ENCODE data around the gene CENPF. TPM values are rescaled to one million over a fixed set of nuclear protein-coding genes. Genes with fewer than 3 reads are reported as not detected.

Gene CENPF
- total and polyA plus RNA-seq, 4 donors, result 1.2 to 9.7 (median 1.9) TPM

DNA sequence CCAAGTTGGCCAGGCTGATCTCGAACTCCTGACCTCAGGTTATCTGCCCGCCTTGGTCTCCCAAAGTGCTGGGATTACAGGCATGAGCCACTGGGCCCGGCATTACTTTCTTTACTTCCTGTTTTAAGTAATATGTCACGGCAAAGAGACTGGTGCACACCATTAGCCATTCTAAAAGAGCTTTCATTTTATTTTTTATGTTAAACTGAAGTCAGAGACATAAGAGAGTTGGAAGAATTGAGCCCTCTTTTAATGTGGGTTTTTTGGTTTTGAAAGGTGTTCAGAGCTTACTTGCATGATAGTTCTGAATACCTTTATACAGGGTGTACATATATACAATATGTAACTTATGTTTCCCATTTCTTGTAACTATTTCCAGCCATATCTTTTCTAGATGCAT, 14.3 kb downstream of the CENPF start:
- TF ChIP-seq, protein P1, sequence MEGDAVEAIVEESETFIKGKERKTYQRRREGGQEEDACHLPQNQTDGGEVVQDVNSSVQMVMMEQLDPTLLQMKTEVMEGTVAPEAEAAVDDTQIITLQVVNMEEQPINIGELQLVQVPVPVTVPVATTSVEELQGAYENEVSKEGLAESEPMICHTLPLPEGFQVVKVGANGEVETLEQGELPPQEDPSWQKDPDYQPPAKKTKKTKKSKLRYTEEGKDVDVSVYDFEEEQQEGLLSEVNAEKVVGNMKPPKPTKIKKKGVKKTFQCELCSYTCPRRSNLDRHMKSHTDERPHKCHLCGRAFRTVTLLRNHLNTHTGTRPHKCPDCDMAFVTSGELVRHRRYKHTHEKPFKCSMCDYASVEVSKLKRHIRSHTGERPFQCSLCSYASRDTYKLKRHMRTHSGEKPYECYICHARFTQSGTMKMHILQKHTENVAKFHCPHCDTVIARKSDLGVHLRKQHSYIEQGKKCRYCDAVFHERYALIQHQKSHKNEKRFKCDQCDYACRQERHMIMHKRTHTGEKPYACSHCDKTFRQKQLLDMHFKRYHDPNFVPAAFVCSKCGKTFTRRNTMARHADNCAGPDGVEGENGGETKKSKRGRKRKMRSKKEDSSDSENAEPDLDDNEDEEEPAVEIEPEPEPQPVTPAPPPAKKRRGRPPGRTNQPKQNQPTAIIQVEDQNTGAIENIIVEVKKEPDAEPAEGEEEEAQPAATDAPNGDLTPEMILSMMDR (IDR thresholded peaks at IDR 0.05; ENCODE audit: control extremely low read depth, extremely low read depth), result no peak
- ATAC-seq (ENCODE audit: insufficient read depth, low FRiP score), result no peak
- no peak overlapping the region for H3K9ac ChIP-seq (ENCODE audit: insufficient read depth in 1 of 2, low read length in 2 of 2)
- H3K9me3 ChIP-seq (ENCODE audit: control insufficient read depth in 4 of 4, insufficient read depth in 3 of 4, low read length in 3 of 4), result no peaks in the 10 kb centered on the region
- H3K36me3 ChIP-seq (ENCODE audit: control insufficient read depth in 4 of 4, insufficient read depth in 4 of 4, low read length in 4 of 4), result peaks cover 0 to 22% (median 7%) of the 10 kb centered on the region in 4 donors
- no peaks in the 10 kb centered on the region for H3K27me3 ChIP-seq (ENCODE audit: control insufficient read depth in 3 of 3, insufficient read depth in 3 of 3, low read length in 2 of 3)
- peaks cover 0 to 13% (median 0%) of the 10 kb centered on the region in 5 donors for H3K4me1 ChIP-seq (ENCODE audit: control insufficient read depth in 5 of 5, insufficient read depth in 5 of 5, low read length in 5 of 5)
- DNase-seq, result no peak
- no peak overlapping the region for H3K27ac ChIP-seq (ENCODE audit: low read depth in 1 of 2, low read length in 1 of 2)
- 88 to 91% methylated on average over 4 of the region's 4 CpGs for WGBS, 2 donors
- H3K4me3 ChIP-seq, result no peak overlapping the region

DNA sequence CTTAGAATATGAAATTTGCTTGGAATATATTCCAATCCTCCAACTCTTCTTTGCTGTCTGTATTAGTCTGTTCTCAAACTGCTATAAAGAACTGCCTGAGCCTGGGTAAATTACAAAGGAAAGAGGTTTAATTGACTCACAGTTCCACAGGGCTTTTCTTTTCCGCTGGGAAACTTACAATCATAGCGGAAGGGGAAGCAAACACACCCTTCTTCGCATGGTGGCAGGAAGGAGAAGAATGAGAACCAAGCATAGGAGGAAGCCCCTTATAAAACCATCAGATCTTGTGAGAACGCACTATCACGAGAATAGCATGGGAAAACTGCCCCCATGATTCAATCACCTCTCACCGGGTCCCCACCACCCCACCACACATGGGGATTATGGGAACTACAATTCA, 14.8 kb downstream of the CENPF start:
- Histone ChIP-seq H3K36me3 (ENCODE audit: control insufficient read depth in 4 of 4, insufficient read depth in 4 of 4, low read length in 4 of 4) (peaks cover 0 to 22% (median 7%) of the 10 kb centered on the region in 4 donors), H3K27ac (ENCODE audit: low read depth in 1 of 2, low read length in 1 of 2) (peak overlapping the region in 1 of 2 donors; percentile 60), H3K4me1 (ENCODE audit: control insufficient read depth in 5 of 5, insufficient read depth in 5 of 5, low read length in 5 of 5) (peaks cover 0 to 13% (median 0%) of the 10 kb centered on the region in 5 donors), H3K4me3 (no peak overlapping the region), H3K9me3 (ENCODE audit: control insufficient read depth in 4 of 4, insufficient read depth in 3 of 4, low read length in 3 of 4) (no peaks in the 10 kb centered on the region), H3K9ac (ENCODE audit: insufficient read depth in 1 of 2, low read length in 2 of 2) (no peak overlapping the region), H3K27me3 (ENCODE audit: control insufficient read depth in 3 of 3, insufficient read depth in 3 of 3, low read length in 2 of 3) (no peaks in the 10 kb centered on the region)
- 81 to 90% methylated on average over 6 of the region's 6 CpGs for WGBS, 2 donors
- TF ChIP-seq, protein P1 (IDR thresholded peaks at IDR 0.05; ENCODE audit: control extremely low read depth, extremely low read depth), result no peak
- DNase-seq (no peak), ATAC-seq (ENCODE audit: insufficient read depth, low FRiP score) (no peak)

DNA sequence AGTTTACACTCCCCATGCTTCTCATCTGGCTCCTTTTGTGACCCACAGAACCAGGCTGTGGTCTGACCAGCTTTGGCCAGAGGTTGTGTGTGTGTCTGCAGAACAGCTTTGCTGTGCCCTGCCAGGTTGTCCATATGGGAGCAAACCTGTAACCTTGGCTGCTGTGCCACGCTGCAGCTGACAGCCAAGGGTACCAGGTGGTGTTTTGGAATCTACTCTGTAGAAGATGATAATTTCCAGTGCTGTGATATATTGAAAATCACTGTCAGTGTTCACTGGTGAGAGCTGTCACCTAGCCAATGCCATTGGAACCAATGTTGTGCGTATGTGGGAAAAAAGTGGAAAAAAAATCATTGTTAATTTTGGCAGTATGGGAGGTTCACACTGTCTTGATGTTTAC, 18.2 kb downstream of the CENPF start:
- no peak for ATAC-seq (ENCODE audit: insufficient read depth, low FRiP score)
- WGBS, 2 donors, result 98% methylated on average over 2 of the region's 2 CpGs

More for the DNA sequence above, 18.2 kb downstream of the CENPF start:
- Histone ChIP-seq H3K36me3 (ENCODE audit: control insufficient read depth in 4 of 4, insufficient read depth in 4 of 4, low read length in 4 of 4) (peaks cover 0 to 25% (median 8%) of the 10 kb centered on the region in 4 donors), H3K4me1 (ENCODE audit: control insufficient read depth in 5 of 5, insufficient read depth in 5 of 5, low read length in 5 of 5) (peaks cover 0 to 2% (median 0%) of the 10 kb centered on the region in 5 donors), H3K9me3 (ENCODE audit: control insufficient read depth in 4 of 4, insufficient read depth in 3 of 4, low read length in 3 of 4) (no peaks in the 10 kb centered on the region), H3K27me3 (ENCODE audit: control insufficient read depth in 3 of 3, insufficient read depth in 3 of 3, low read length in 2 of 3) (no peaks in the 10 kb centered on the region), H3K4me3 (no peak overlapping the region), H3K27ac (ENCODE audit: low read depth in 1 of 2, low read length in 1 of 2) (no peak overlapping the region), H3K9ac (ENCODE audit: insufficient read depth in 1 of 2, low read length in 2 of 2) (no peak overlapping the region)
- DNase-seq, result no peak
- TF ChIP-seq, protein P1 (IDR thresholded peaks at IDR 0.05; ENCODE audit: control extremely low read depth, extremely low read depth), result no peak
